GM20000 (cell line): ENCODE results near the gene PEX6.

ENCODE experiments used
- DNase-seq: peaks from one replicate; pipeline ENCODE4 v3.0.0; 2012; ENCODE audit warnings: low spot score
- TF ChIP-seq, protein P1 (sequence below): IDR thresholded peaks from 2 replicates; pipeline ENCODE4 v1.5.1; 2012; ENCODE audit warnings: mild to moderate bottlenecking, control low read depth; ENCODE audit errors: extremely low read depth, missing control alignments

PEX6 gene

DNA sequence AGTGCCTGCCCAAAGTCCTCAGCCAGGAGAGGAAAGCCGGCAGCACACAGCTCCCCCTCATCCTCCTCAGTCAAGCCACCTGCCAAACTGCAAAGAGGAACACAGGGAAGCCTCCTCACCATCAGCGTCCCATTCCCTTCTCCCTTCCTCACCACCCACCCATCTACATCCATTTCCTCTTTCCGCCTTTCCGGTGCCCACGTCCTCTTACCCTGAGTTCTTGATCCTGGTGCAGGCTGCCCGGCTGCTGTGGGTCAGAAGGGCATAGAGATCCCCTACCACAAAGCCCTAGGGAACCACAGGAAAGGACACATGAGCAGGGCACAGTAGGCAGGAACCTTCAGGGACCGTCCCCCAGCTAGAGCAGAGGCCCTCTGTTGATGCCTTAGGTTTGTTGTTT, 12.4 kb downstream of the PEX6 start:
- no peak for DNase-seq
- TF ChIP-seq, protein P1, sequence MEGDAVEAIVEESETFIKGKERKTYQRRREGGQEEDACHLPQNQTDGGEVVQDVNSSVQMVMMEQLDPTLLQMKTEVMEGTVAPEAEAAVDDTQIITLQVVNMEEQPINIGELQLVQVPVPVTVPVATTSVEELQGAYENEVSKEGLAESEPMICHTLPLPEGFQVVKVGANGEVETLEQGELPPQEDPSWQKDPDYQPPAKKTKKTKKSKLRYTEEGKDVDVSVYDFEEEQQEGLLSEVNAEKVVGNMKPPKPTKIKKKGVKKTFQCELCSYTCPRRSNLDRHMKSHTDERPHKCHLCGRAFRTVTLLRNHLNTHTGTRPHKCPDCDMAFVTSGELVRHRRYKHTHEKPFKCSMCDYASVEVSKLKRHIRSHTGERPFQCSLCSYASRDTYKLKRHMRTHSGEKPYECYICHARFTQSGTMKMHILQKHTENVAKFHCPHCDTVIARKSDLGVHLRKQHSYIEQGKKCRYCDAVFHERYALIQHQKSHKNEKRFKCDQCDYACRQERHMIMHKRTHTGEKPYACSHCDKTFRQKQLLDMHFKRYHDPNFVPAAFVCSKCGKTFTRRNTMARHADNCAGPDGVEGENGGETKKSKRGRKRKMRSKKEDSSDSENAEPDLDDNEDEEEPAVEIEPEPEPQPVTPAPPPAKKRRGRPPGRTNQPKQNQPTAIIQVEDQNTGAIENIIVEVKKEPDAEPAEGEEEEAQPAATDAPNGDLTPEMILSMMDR, result no peak

DNA sequence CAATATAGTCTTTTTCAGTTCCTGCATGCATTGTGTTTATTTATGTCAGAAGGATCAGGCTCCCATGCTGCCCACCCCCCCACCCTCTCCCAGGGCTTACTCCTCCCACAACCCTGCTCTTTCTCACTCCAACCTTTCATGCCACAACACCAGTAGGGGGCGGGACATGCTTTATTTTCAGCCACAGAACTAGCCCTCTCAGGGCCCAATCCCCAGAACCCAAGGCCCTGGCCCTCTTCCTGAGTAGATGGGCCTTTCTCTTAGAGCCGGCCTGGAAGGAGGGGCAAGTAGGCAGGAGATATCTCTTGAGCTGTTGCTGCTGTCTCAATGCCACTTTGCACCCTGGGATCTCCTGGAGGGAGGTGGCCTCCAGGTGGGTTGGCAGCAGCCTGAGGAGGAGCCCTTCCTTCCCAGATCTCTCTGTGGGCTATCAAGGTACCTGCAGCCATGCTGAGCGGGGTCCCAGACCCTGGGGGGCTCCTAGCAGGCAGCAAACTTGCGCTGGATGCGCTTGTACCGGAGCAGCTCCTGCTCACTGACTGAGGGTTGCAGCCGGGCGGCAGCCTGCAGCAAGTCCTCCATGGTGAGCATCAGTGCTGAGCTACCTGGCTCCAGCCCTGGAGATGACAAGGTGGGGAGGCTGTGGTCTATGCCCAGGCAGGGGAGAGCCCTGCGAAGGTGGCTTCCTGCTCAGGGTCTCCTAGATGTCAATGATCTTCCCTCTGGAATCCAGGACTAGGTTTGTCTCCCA, 15.0 kb downstream of the PEX6 start:
- no peak for DNase-seq
- TF ChIP-seq, protein P1, result no peak

DNA sequence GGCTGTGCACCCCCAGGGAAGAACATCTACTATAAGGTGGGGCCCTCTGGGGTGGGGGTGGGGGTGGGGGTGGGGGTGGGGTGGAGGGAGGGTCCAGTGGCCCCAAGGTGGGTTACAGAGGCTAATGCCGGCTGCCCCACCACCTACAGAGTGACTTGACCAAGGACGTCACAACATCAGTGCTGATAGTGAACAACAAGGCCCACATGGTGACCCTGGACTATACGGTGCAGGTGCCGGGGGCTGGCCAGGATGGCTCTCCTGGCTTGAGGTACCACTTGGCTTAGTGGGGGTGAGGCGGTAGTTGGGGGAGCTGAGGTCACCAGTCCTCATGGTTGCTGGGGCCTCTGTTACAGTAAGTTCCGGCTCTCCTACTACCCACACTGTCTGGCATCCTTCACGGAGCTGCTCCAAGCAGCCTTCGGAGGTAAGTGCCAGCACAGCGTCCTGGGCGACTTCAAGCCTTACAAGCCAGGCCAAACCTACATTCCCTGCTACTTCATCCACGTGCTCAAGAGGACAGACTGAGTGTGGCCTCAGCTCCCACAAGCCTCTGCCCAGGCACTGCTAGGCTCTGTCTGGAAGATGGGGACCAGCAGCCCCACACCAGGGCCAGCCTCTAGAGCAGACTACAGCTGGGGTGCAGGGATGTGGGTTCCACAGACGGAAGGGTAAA, 15.7 kb downstream of the PEX6 start:
- DNase-seq, result no peak
- TF ChIP-seq, protein P1, result no peak

DNA sequence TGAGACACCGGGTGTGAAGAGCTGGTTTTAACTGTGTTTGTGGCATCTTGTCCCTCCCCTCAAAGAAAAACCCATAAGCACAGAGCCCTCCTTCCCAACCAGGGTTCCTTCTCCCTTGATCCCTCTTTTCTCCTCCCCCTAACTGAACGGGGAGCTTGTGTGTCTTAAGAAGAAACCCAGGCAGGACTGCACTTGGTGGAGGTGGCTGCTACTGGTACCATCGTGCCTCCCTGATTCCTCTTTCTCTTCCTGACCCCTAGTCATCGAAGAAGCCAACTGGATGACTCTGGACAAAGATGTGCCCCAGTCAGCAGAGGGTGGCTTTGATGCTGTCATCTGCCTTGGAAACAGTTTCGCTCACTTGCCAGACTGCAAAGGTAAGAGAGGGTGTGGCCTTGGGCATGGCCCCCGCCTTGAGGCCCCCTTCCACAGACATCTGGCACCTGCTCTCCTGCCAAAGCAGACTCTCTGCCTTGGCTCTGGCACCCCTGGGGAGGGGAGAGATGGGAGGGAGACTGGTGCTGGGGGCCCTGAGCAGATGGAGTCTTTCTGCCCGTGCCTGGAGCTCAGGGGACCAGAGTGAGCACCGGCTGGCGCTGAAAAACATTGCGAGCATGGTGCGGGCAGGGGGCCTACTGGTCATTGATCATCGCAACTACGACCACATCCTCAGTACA, 16.3 kb downstream of the PEX6 start:
- no peak for DNase-seq
- TF ChIP-seq, protein P1, result no peak

DNA sequence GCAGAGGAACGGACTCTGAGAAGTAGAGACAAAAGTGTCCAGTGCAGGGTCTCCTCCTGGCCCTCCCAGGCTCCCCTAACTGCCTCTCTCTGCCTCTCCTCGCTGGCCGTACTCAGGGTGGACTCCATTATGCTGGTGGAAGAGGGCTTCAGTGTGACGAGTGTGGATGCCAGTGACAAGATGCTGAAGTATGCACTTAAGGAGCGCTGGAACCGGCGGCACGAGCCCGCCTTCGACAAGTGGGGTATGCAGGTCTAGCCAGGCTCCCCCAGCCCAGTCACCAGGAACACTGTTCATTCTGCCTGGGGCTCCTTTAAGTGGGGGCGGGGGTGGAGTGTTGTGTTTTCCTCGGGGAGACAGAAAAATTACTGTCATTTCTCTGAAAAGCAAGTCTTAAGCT, 16.9 kb downstream of the PEX6 start:
- TF ChIP-seq, protein P1, result no peak
- no peak for DNase-seq

DNA sequence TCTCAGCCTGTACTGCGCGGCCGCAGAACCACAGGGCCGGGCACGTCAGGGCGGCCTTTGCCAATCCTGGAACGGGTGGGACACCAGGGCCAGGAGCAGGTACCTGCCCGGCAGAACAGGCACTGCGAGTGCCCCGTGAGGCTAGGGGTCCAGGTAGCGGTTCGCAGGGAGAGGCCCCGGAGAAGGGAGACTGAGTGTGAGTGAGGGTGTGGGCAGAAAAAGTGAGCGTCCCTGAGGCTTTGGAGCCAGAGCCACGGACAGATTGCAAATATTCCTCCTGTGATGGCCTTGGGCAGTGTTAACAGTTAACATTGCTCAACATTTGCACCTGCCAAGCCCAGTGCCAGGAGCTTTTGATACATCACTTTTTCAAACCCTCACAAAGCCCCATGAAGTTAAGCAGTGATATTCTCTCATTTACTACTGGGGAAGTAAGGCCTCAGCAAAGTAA, 17.9 kb downstream of the PEX6 start:
- no peak for DNase-seq
- TF ChIP-seq, protein P1, result no peak

DNA sequence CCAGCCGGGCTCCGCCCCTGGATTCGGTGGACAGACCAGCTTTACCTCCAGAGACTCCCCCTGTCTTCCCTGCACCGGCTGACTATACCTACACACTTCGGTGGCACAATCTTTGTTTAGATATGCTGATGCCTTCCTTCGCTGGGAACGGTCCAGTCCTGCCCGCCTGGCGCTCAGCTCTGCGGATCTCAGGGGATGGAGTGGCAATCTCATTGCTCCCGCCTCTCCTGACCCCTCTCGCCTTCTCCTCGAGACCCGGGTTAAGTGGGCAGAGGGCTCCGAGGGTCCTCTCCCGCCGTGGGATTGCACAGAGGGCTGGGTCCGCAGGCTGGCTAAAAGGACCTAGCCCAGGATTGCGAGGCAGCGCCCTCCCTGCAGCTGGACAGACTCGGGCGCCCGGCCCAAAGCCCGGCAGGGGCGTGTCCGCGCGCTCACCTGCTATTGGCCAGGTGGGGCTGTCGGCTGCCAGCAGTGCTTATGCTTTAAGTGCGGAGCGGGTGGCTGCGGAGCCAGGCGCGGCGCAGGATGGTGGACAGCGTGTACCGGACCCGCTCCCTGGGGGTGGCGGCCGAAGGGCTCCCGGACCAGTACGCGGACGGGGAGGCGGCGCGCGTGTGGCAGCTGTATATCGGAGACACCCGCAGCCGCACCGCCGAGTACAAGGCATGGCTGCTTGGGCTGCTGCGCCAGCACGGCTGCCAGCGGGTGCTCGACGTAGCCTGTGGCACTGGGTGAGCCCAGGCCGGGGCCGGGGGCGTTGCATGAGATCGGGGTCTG, 18.6 kb downstream of the PEX6 start, which contains the start of gene GNMT:
TSS of gene GNMT (plus strand) at position 512 of the 777 bp plus-strand sequence. CDS start at position 526, 14 bp downstream.
- DNase-seq, result peak; percentile 45
- TF ChIP-seq, protein P1, result no peak
